Fibroblast of the conjunctiva (primary cell): Measurements from ENCODE around the gene KDM8.

Experiments used
- DNase-seq: peaks from one replicate; pipeline ENCODE4 v3.0.0-alpha.2; 2010; ENCODE audit warnings: low read depth

Gene KDM8

DNA sequence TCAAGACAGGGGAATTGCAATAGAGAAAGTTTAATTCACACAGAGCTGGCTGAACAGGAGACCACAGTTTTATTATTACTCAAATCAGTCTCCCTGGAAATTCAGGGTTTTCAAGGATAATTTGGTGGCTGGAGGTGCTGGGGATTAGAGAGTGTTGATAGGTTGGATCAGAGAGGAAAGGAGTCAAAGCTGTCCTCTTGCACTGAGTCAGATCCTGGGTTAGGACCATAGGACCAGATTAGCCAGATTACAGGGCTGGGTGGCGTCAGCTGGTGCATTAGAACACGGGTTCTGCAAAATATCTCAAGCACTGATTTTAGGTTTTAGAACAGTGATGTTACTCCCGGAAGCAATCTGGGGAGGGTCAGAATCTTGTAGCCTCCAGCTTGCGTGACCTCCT, 67.0 kb downstream of the KDM8 start:
- no peak for DNase-seq
